Common myeloid progenitor, CD34-positive (primary cell): ENCODE results near the gene SLC15A5.

Experiments
- CTCF ChIA-PET: fragments of 350-600 bp; sonication (Branson Sonifier 250); formaldehyde crosslinking; loops from one replicate; lab custom pipeline; 2021; ENCODE audit warnings: antibody characterized with exemption; lab: Charles Lee
- POLR2A ChIA-PET: fragments of 350-600 bp; sonication (Branson Sonifier 250); formaldehyde crosslinking; loops from one replicate; lab custom pipeline; 2021; ENCODE audit warnings: antibody characterized with exemption; lab: Charles Lee
- DNase-seq, 3 donors: peaks; one replicate each; pipeline versions ENCODE4 v3.0.0 to v3.0.0-alpha.2; 2013
- H3K27ac ChIP-seq, 2 experiments: 1 replicate in 1 of 2; 2 replicates in 1 of 2; pipeline ENCODE4 v1.7.0; 2013; ENCODE audit warnings: inconsistent platforms in 2 of 2, low read length in 2 of 2, mild to moderate bottlenecking in 2 of 2, low read depth in 1 of 2, moderate library complexity in 1 of 2; ENCODE audit not compliant: severe bottlenecking in 2 of 2, insufficient read depth in 1 of 2, poor library complexity in 1 of 2
- H3K27me3 ChIP-seq, 5 experiments: replicated peaks in 2 of 5; 1 replicate in 3 of 5; 2 replicates in 2 of 5; pipeline versions ENCODE4 v1.6.1 to v1.7.0; 2013; ENCODE audit warnings: low read length in 4 of 5, mild to moderate bottlenecking in 2 of 5, moderate library complexity in 2 of 5, inconsistent platforms in 1 of 5; ENCODE audit not compliant: insufficient read depth in 5 of 5, control insufficient read depth in 4 of 5
- H3K36me3 ChIP-seq, 4 experiments: 1 replicate in 2 of 4; 2 replicates in 2 of 4; pipeline versions ENCODE4 v1.6.1 to v1.7.0; 2013; ENCODE audit warnings: low read length in 3 of 4, control low read depth in 1 of 4, mild to moderate bottlenecking in 1 of 4; ENCODE audit not compliant: control insufficient read depth in 4 of 4, insufficient read depth in 4 of 4
- H3K4me1 ChIP-seq, 4 experiments: 1 replicate in 3 of 4; 2 replicates in 1 of 4; pipeline versions ENCODE4 v1.6.1 to v1.7.1; 2013; ENCODE audit warnings: low read length in 3 of 4, mild to moderate bottlenecking in 3 of 4, control low read depth in 1 of 4, inconsistent platforms in 1 of 4, moderate library complexity in 1 of 4; ENCODE audit not compliant: control insufficient read depth in 4 of 4, insufficient read depth in 4 of 4; ENCODE audit errors: control extremely low read depth in 1 of 4
- H3K4me3 ChIP-seq, 7 experiments: 1 replicate in 4 of 7; 2 replicates in 3 of 7; pipeline versions ENCODE4 v1.5.1 to v1.7.0; 2013; ENCODE audit warnings: mild to moderate bottlenecking in 7 of 7, low read length in 6 of 7, moderate library complexity in 6 of 7, inconsistent platforms in 2 of 7, low read depth in 2 of 7, control low read depth in 1 of 7; ENCODE audit not compliant: insufficient read depth in 4 of 7, control insufficient read depth in 1 of 7; ENCODE audit errors: extremely low read depth in 1 of 7
- H3K9me3 ChIP-seq, 5 experiments: 1 replicate in 4 of 5; 2 replicates in 1 of 5; pipeline versions ENCODE4 v1.6.1 to v1.7.1; 2013; ENCODE audit warnings: low read length in 4 of 5, mild to moderate bottlenecking in 2 of 5, inconsistent platforms in 1 of 5, low read depth in 1 of 5, moderate library complexity in 1 of 5; ENCODE audit not compliant: control insufficient read depth in 4 of 5, insufficient read depth in 2 of 5; ENCODE audit errors: control extremely low read depth in 1 of 5
- WGBS: methylation state at CpG from one replicate; pipeline ENCODE4 v1.1.5; 2013; ENCODE audit not compliant: insufficient coverage; 5-methylcytosine and 5-hydroxymethylcytosine counted together

The SLC15A5 gene

DNA sequence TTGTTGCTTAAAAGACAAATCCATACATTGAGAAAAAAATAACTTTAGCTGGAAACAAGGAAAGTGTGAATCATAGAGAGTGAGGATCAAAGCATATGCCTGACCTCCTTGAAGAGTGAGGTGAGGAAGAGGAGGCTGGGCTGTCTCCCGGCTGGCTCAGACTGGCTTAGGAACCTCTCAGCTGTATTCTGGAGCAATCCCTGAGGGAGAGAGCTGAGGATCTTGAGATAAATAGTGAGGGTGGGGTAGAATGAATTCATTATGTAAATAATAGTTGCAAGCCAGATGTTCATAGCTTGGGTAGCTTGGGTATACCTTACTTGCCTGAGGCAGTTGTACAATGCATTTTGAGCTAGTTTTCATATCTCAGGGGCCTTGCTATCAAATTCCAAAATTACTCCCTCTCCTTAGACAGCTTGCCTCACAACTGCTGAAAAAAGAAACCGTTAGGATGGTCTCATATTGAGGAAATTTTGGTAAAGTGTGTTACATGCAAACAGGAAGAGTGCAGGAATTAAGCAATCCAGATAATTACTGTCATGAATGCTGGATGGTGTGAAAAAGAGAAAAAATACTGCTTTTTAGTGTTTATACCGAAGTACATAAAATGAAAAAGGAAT lies 30.5 kb upstream of the SLC15A5 start:
- no peak overlapping the region for H3K4me3 ChIP-seq
- peaks cover 0 to 3% (median 0%) of the 10 kb centered on the region in 4 experiments for H3K4me1 ChIP-seq
- peak in 1 of 3 donors; percentile 1 for DNase-seq
- H3K36me3 ChIP-seq = no peaks in the 10 kb centered on the region
- 100% methylated on average over 1 of the region's 3 CpGs for WGBS
- peaks cover 0 to 8% (median 0%) of the 10 kb centered on the region in 5 experiments for H3K9me3 ChIP-seq
- no peak overlapping the region for H3K27ac ChIP-seq
- POLR2A ChIA-PET = no interaction called here
- no peaks in the 10 kb centered on the region for H3K27me3 ChIP-seq
- CTCF ChIA-PET = no interaction called here

- H3K27ac ChIP-seq = no peak overlapping the region
- no peak for DNase-seq
- no peaks in the 10 kb centered on the region for H3K36me3 ChIP-seq
- no peak overlapping the region for H3K4me3 ChIP-seq
- no peaks in the 10 kb centered on the region for H3K27me3 ChIP-seq
- CTCF ChIA-PET = interaction anchor here (1.1 kb wide), 1 partner anchor 19 kb away, joined by 3 read pairs; no protein-coding TSS in a partner anchor
- WGBS = no CpG with 5 or more reads among the region's 2 CpGs
- peaks cover 0 to 3% (median 0%) of the 10 kb centered on the region in 4 experiments for H3K4me1 ChIP-seq
- POLR2A ChIA-PET = no interaction called here
- H3K9me3 ChIP-seq = no peaks in the 10 kb centered on the region
Measured at GRCh38 chr12:16303939-16304338, 26.5 kb upstream of the SLC15A5 start.

DNA sequence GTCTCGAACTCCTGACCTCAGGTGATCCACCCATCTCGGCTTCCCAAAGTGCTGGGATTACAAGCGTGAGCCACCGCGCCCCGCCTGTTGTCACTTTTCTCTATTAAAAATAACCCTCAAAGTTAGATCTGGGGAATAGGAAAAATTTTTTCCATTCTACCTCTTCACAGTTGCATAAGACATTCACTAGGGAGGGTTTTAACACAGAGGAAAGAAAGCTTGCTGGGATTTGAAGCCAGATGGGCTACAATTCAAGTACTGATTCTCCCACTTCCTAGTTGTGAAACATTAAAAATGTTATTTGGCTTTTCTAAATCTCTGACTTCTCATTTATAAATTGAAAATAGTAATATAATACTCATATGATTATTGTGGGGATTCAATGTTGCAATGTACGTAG lies 23.3 kb upstream of the SLC15A5 start:
- POLR2A ChIA-PET = no interaction called here
- Histone ChIP-seq H3K4me3 (no peak overlapping the region), H3K27me3 (no peaks in the 10 kb centered on the region), H3K36me3 (no peaks in the 10 kb centered on the region), H3K9me3 (peaks cover 0 to 1% (median 0%) of the 10 kb centered on the region in 5 experiments), H3K27ac (no peak overlapping the region), H3K4me1 (no peaks in the 10 kb centered on the region)
- WGBS = no CpG with 5 or more reads among the region's 7 CpGs
- no peak for DNase-seq
- CTCF ChIA-PET = no interaction called here

DNA sequence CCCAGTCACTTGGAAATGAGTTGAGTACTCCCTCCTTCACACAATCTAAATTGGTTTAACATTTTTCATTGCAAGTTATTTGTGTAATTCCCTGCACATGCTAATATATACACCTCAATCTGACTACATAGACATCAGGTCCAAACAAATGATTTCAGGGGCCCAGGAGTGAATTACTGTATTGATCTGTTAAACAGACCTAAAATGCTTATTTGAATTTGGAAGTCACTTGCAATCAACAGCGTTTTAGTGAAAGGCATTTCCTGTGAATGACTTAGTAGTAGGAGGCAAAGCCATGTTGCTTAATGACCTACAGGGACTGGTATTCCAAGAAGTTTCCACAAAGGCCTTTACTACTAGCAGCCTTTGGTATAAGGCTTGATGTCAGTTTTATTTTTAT lies 22.6 kb upstream of the SLC15A5 start:
- Histone ChIP-seq H3K9me3 (peaks cover 0 to 1% (median 0%) of the 10 kb centered on the region in 5 experiments), H3K4me3 (no peak overlapping the region), H3K27ac (no peak overlapping the region), H3K4me1 (no peaks in the 10 kb centered on the region), H3K27me3 (peaks cover 0 to 2% (median 0%) of the 10 kb centered on the region in 5 experiments), H3K36me3 (no peaks in the 10 kb centered on the region)
- ChIA-PET CTCF (no interaction called here), POLR2A (no interaction called here)
- DNase-seq = no peak
- 22% methylated on average over 1 of the region's 1 CpG for WGBS

DNA sequence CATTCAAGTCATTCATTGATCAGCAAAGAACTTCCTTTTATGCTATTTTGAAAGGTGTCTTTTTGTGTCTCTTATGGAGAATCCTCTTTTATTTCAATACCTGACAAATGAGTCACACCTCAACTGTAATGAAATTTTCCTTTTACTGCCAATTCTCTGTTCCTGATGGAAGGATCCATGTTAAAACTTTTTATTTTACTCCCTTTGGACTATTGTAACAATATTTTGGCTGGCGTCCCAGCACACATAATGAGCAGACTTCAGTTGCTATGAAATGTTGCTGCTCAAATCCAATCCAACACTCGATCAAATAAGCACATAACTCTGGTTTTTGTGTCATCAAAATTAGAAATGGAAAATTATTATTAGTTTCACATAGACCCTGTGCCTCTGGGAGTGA lies 21.9 kb upstream of the SLC15A5 start:
- Histone ChIP-seq H3K27me3 (peaks cover 0 to 2% (median 0%) of the 10 kb centered on the region in 5 experiments), H3K4me1 (no peaks in the 10 kb centered on the region), H3K9me3 (peaks cover 0 to 1% (median 0%) of the 10 kb centered on the region in 5 experiments), H3K4me3 (no peak overlapping the region), H3K36me3 (no peaks in the 10 kb centered on the region), H3K27ac (no peak overlapping the region)
- ChIA-PET POLR2A (no interaction called here), CTCF (no interaction called here)
- no CpG with 5 or more reads among the region's 2 CpGs for WGBS
- no peak for DNase-seq

DNA sequence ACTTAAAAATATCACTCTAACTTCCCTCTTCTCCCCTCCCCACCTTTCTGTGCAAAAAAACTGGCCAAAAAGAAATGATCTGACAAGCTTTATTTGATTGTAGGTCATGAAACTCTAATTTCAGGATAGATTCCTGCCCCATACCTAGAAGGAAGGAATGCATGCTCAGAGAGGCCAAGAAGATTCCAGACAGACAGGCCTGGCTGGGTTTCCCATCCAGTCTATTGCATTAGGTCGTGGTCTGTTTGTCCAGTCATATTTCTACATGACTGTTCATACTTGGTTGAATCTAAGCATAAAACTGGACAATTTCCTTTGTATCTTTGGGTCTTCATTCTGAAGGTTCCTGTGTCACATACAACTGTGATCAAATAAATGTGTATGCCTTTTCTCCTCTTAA lies 20.0 kb upstream of the SLC15A5 start:
- POLR2A ChIA-PET = no interaction called here
- H3K4me3 ChIP-seq = no peak overlapping the region
- no peak for DNase-seq
- no peak overlapping the region for H3K27ac ChIP-seq
- H3K36me3 ChIP-seq = no peaks in the 10 kb centered on the region
- WGBS = 88% methylated on average over 1 of the region's 1 CpG
- CTCF ChIA-PET = no interaction called here
- peaks cover 0 to 2% (median 0%) of the 10 kb centered on the region in 5 experiments for H3K27me3 ChIP-seq
- peaks cover 0 to 1% (median 0%) of the 10 kb centered on the region in 5 experiments for H3K9me3 ChIP-seq
- H3K4me1 ChIP-seq = no peaks in the 10 kb centered on the region

DNA sequence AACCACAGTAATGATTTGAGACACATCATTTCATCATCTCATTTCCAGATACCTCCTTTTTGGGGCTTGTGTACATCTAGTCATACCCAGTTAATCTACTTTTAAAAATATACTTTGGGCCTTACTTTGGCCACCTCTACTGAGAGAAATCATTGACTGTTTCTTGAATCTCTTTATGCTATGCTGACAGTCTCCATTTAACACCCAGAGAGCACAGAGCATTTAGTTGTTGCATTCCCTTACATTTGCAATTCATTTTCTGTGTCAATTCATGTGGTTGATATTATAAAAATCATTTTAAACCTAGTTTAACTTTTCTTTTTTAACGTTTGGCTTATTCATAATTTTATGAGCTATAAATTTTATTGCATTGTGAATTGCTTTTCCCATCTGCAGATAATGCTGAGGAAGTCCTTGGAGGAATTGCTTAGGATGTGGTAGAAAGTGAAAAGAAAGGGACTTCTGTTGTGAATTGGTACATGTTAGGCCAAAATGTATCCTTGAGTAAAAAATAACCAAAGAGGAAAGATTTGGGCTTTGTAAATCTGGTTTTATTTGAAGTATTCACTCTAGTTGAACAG lies 17.0 kb upstream of the SLC15A5 start:
- ChIA-PET CTCF (no interaction called here), POLR2A (no interaction called here)
- Histone ChIP-seq H3K4me1 (no peaks in the 10 kb centered on the region), H3K27ac (no peak overlapping the region), H3K27me3 (peaks cover 0 to 2% (median 0%) of the 10 kb centered on the region in 5 experiments), H3K36me3 (no peaks in the 10 kb centered on the region), H3K9me3 (peaks cover 0 to 1% (median 0%) of the 10 kb centered on the region in 5 experiments), H3K4me3 (no peak overlapping the region)
- no CpG with 5 or more reads among the region's 1 CpG for WGBS
- no peak for DNase-seq
